SK-N-SH treated with all-trans-retinoic acid at 6 μM for 48 hours (cell line): ENCODE results near the gene CCND3.

Experiments used
- ATAC-seq: fragments of 200-7000 bp; cut with Tn5 transposase; 3 replicates; pipeline ENCODE4 v1.9.1; 2020; ENCODE audit warnings: mild to moderate bottlenecking, moderate library complexity
- ARNTL ChIP-seq: fragments of 450-650 bp; formaldehyde crosslinking; IDR thresholded peaks from 2 replicates; pipeline ENCODE4 v1.5.0; 2020; ENCODE audit warnings: low read depth, mild to moderate bottlenecking, moderate library complexity, borderline replicate concordance
- BACH2 ChIP-seq: fragments of 250-450 bp; sonication (Bioruptor Pico); IDR thresholded peaks from 2 replicates; pipeline ENCODE4 v1.9.0; 2021; ENCODE audit warnings: mild to moderate bottlenecking, borderline replicate concordance
- CREB5 ChIP-seq: fragments of 250-450 bp; sonication (Bioruptor Pico); IDR thresholded peaks from 2 replicates; pipeline ENCODE4 v1.5.1; 2020; ENCODE audit warnings: low read depth, mild to moderate bottlenecking, moderate library complexity
- CSRNP3 ChIP-seq: fragments of 250-450 bp; sonication (Bioruptor Pico); IDR thresholded peaks from 2 replicates; pipeline ENCODE4 v1.5.1; 2021; ENCODE audit warnings: mild to moderate bottlenecking, moderate library complexity
- ESRRG ChIP-seq: fragments of 250-450 bp; sonication (Bioruptor Pico); IDR thresholded peaks from 2 replicates; pipeline ENCODE4 v1.6.1; 2021; ENCODE audit warnings: mild to moderate bottlenecking
- ISL1 ChIP-seq: fragments of 250-450 bp; sonication (Bioruptor Pico); IDR thresholded peaks from 2 replicates; pipeline ENCODE4 v2.1.2; 2022; ENCODE audit warnings: mild to moderate bottlenecking, moderate library complexity
- OSR1 ChIP-seq: fragments of 250-450 bp; sonication (Bioruptor Pico); IDR thresholded peaks from 2 replicates; pipeline ENCODE4 v1.8.0; 2022; ENCODE audit warnings: moderate library complexity, mild to moderate bottlenecking, inconsistent platforms
- PATZ1 ChIP-seq: fragments of 250-450 bp; sonication (Bioruptor Pico); IDR thresholded peaks from 2 replicates; pipeline ENCODE4 v1.8.0; 2020; ENCODE audit warnings: mild to moderate bottlenecking, moderate library complexity, borderline replicate concordance
- POU6F1 ChIP-seq: fragments of 250-450 bp; sonication (Bioruptor Pico); IDR thresholded peaks from 2 replicates; pipeline ENCODE4 v1.8.0; 2021; ENCODE audit warnings: low read depth, mild to moderate bottlenecking, moderate library complexity, borderline replicate concordance
- RARB ChIP-seq: fragments of 250-450 bp; sonication (Bioruptor Pico); IDR thresholded peaks from 2 replicates; pipeline ENCODE4 v1.8.0; 2021; ENCODE audit warnings: mild to moderate bottlenecking, moderate library complexity
- SNAI2 ChIP-seq: fragments of 250-450 bp; sonication (Bioruptor Pico); IDR thresholded peaks from 2 replicates; pipeline ENCODE4 v1.5.0; 2020; ENCODE audit warnings: mild to moderate bottlenecking, moderate library complexity
- TCF4 ChIP-seq: fragments of 250-450 bp; sonication (Bioruptor Pico); IDR thresholded peaks from 2 replicates; pipeline ENCODE4 v1.8.0; 2021; ENCODE audit warnings: mild to moderate bottlenecking, moderate library complexity, borderline replicate concordance
- TOX ChIP-seq: fragments of 250-450 bp; sonication (Bioruptor Pico); IDR thresholded peaks from 2 replicates; pipeline ENCODE4 v1.8.0; 2021; ENCODE audit warnings: mild to moderate bottlenecking, moderate library complexity, borderline replicate concordance
- TSHZ2 ChIP-seq: fragments of 250-450 bp; sonication (Bioruptor Pico); IDR thresholded peaks from 2 replicates; pipeline ENCODE4 v1.5.0; 2020; ENCODE audit warnings: mild to moderate bottlenecking, moderate library complexity
- ZC3H10 ChIP-seq: fragments of 250-450 bp; sonication (Bioruptor Pico); IDR thresholded peaks from 2 replicates; pipeline ENCODE4 v1.5.1; 2021; ENCODE audit warnings: mild to moderate bottlenecking, moderate library complexity
- ZFP30 ChIP-seq: fragments of 450-650 bp; formaldehyde crosslinking; IDR thresholded peaks from 2 replicates; pipeline ENCODE4 v1.5.0; 2022; ENCODE audit warnings: mild to moderate bottlenecking, moderate library complexity
- ZNF70 ChIP-seq: fragments of 450-650 bp; formaldehyde crosslinking; IDR thresholded peaks from 2 replicates; pipeline ENCODE4 v1.5.0; 2020; ENCODE audit warnings: mild to moderate bottlenecking, moderate library complexity
- ZNF8 ChIP-seq: fragments of 450-650 bp; formaldehyde crosslinking; IDR thresholded peaks from 2 replicates; pipeline ENCODE4 v1.5.0; 2020; ENCODE audit warnings: mild to moderate bottlenecking, moderate library complexity

CCND3 gene

GRCh38 chr6:41975276-41975675 lies 33.7 kb upstream of the CCND3 start:
- no peak for ATAC-seq
- TF ChIP-seq PATZ1 (CRISPR knock-in tag) (no peak), ISL1 (CRISPR knock-in tag) (no peak), ARNTL (CRISPR knock-in tag) (no peak), TOX (CRISPR knock-in tag) (no peak), ZNF8 (CRISPR knock-in tag) (no peak), ZNF70 (CRISPR knock-in tag) (no peak), ZC3H10 (no peak), BACH2 (CRISPR knock-in tag) (no peak), ESRRG (CRISPR knock-in tag) (no peak), POU6F1 (CRISPR knock-in tag) (no peak), CSRNP3 (CRISPR knock-in tag) (no peak), TCF4 (CRISPR knock-in tag) (no peak), TSHZ2 (CRISPR knock-in tag) (no peak), CREB5 (no peak), OSR1 (CRISPR knock-in tag) (no peak), ZFP30 (CRISPR knock-in tag) (no peak), SNAI2 (CRISPR knock-in tag) (no peak)

GRCh38 chr6:41974281-41974825 lies 32.7 kb upstream of the CCND3 start:
- no peak for ATAC-seq
- TF ChIP-seq POU6F1 (CRISPR knock-in tag) (no peak), CREB5 (no peak)

GRCh38 chr6:41972826-41973225 lies 31.2 kb upstream of the CCND3 start:
- ATAC-seq = no peak
- TF ChIP-seq OSR1 (CRISPR knock-in tag) (no peak), ZNF70 (CRISPR knock-in tag) (no peak), ZC3H10 (no peak), BACH2 (CRISPR knock-in tag) (no peak), RARB (CRISPR knock-in tag) (no peak), PATZ1 (CRISPR knock-in tag) (no peak), CSRNP3 (CRISPR knock-in tag) (no peak), CREB5 (no peak)
